Measurements from ENCODE around the gene PCBP2.

DNA sequence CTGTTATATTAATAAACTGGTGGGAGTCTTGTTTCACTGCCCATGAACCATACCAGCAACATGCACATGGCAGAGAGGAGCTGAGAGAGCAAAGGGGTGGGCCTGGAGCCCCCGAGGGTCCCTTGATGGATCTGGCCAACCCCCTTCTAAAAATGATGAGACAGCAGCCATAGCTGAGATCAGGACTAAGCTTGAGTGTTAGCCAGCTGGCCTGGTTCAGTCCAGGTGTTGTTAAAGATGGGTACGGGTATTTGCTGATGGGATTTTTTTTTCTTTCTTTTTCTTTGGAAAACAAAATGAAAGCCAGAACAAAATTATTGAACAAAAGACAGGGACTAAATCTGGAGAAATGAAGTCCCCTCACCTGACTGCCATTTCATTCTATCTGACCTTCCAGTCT lies 16.0 kb downstream of the PCBP2 start:
- TF ChIP-seq, protein P1, sequence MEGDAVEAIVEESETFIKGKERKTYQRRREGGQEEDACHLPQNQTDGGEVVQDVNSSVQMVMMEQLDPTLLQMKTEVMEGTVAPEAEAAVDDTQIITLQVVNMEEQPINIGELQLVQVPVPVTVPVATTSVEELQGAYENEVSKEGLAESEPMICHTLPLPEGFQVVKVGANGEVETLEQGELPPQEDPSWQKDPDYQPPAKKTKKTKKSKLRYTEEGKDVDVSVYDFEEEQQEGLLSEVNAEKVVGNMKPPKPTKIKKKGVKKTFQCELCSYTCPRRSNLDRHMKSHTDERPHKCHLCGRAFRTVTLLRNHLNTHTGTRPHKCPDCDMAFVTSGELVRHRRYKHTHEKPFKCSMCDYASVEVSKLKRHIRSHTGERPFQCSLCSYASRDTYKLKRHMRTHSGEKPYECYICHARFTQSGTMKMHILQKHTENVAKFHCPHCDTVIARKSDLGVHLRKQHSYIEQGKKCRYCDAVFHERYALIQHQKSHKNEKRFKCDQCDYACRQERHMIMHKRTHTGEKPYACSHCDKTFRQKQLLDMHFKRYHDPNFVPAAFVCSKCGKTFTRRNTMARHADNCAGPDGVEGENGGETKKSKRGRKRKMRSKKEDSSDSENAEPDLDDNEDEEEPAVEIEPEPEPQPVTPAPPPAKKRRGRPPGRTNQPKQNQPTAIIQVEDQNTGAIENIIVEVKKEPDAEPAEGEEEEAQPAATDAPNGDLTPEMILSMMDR (IDR thresholded peaks at IDR 0.05; ENCODE audit: poor library complexity, severe bottlenecking), result no peak
- no peak for TF ChIP-seq MXI1 (conservative IDR thresholded peaks at IDR 0.05; ENCODE audit: poor library complexity, severe bottlenecking)
- TF ChIP-seq TAF1 (IDR thresholded peaks at IDR 0.05; ENCODE audit: low read depth), result no peak
- no peak for TF ChIP-seq POLR2AphosphoS5 (IDR thresholded peaks at IDR 0.05)
- no peak for TF ChIP-seq EZH2 (IDR thresholded peaks at IDR 0.05; ENCODE audit: borderline replicate concordance, insufficient read depth, low read length, poor library complexity, severe bottlenecking)
- no peak for TF ChIP-seq EP300 (conservative IDR thresholded peaks at IDR 0.05; ENCODE audit: poor library complexity, severe bottlenecking)
